ENCODE measurements around the gene FREM1.

FREM1 gene

DNA sequence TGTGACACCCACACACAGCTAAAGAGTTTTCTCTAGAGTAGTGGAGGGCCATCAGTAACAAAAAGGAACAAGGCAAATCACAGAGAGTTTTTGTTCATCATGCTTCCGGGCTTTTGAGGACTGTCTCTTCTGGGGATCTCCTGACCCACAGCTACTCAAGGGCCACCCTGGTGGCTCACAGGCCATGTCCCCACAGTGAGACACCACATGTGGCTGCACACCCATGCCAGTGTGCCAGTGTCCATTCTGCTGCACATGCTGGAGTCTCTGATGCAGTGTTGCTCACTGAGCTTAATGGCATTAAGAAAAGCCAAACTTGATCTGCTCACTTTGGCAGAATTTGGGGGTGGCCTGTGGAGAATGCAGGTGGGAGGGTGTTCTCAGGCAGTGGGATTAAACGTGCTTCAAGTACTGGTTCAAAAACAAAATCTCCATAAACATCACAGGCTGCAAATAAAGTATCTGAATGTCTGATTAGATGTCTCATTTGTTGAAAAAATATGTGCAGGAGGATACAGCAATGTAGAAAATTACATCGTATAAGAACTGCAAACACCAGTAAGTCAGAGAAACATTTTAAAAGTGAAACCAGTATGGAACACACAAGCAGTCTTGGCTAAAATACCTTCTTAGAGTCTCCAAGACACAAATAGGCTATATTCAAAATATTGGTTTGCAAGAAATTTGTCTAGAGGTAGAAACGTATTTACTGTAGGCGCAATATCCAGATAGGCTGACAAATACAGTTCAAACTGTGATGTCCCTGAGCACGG, 11.0 kb downstream of the FREM1 start:
- Histone ChIP-seq H3K9me3 (ENCODE audit: insufficient read depth, low read length) (no peaks in the 10 kb centered on the region), H3F3A (ENCODE audit: insufficient read depth) (no peaks in the 10 kb centered on the region), H3K9me2 (replicated peaks; ENCODE audit: insufficient read depth, low read length) (no peaks in the 10 kb centered on the region), H2AFZ (ENCODE audit: low read depth, low read length, severe bottlenecking) (no peak overlapping the region), H4K20me1 (ENCODE audit: low read depth, low read length) (no peaks in the 10 kb centered on the region), H3K79me2 (ENCODE audit: insufficient read depth, low read length) (no peaks in the 10 kb centered on the region), H3K4me2 (ENCODE audit: low read depth, low read length, poor library complexity, severe bottlenecking) (no peak overlapping the region), H3K9ac (ENCODE audit: low read length) (no peak overlapping the region), H3K27me3 (ENCODE audit: low read length) (no peaks in the 10 kb centered on the region), H3K27ac (ENCODE audit: low read depth, low read length) (no peak overlapping the region), H3K36me3 (ENCODE audit: low read length) (no peaks in the 10 kb centered on the region), H3K4me3 (ENCODE audit: insufficient read depth, low read length, poor library complexity, severe bottlenecking) (no peak overlapping the region)
- TF ChIP-seq, protein P1, sequence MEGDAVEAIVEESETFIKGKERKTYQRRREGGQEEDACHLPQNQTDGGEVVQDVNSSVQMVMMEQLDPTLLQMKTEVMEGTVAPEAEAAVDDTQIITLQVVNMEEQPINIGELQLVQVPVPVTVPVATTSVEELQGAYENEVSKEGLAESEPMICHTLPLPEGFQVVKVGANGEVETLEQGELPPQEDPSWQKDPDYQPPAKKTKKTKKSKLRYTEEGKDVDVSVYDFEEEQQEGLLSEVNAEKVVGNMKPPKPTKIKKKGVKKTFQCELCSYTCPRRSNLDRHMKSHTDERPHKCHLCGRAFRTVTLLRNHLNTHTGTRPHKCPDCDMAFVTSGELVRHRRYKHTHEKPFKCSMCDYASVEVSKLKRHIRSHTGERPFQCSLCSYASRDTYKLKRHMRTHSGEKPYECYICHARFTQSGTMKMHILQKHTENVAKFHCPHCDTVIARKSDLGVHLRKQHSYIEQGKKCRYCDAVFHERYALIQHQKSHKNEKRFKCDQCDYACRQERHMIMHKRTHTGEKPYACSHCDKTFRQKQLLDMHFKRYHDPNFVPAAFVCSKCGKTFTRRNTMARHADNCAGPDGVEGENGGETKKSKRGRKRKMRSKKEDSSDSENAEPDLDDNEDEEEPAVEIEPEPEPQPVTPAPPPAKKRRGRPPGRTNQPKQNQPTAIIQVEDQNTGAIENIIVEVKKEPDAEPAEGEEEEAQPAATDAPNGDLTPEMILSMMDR (IDR thresholded peaks at IDR 0.05; ENCODE audit: insufficient read depth, low read length, poor library complexity, severe bottlenecking), result no peak
- TF ChIP-seq EZH2phosphoT487 (conservative IDR thresholded peaks at IDR 0.05; ENCODE audit: low read length), result no peak

DNA sequence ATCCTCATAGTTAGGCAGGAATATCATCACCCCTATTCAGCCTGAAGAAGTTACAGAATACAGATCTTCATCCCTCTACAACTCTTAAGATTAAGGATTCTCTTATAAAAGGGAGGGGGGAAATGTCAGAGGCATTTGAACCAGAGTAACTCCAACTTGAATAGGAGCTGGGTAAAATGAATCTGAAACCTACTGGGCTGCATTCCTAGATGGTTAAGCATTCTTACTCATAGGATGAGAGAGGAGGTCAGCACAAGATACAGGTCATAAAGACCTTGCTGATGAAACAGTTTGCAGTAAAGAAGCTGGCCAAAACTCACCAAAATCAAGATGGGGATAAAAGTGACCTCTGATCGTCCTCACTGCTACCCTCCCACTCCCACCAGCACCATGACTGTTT, 14.4 kb downstream of the FREM1 start:
- H3K4me2 ChIP-seq (ENCODE audit: low read depth, low read length, poor library complexity, severe bottlenecking), result no peak overlapping the region
- no peak overlapping the region for H3K27ac ChIP-seq (ENCODE audit: low read depth, low read length)
- H3K79me2 ChIP-seq (ENCODE audit: insufficient read depth, low read length), result no peaks in the 10 kb centered on the region
- no peak overlapping the region for H3K9ac ChIP-seq (ENCODE audit: low read length)
- no peak for TF ChIP-seq EZH2phosphoT487 (conservative IDR thresholded peaks at IDR 0.05; ENCODE audit: low read length)
- TF ChIP-seq, protein P1 (IDR thresholded peaks at IDR 0.05; ENCODE audit: insufficient read depth, low read length, poor library complexity, severe bottlenecking), result no peak
- no peaks in the 10 kb centered on the region for H3K27me3 ChIP-seq (ENCODE audit: low read length)
- no peaks in the 10 kb centered on the region for H3F3A ChIP-seq (ENCODE audit: insufficient read depth)
- no peak overlapping the region for H3K4me3 ChIP-seq (ENCODE audit: insufficient read depth, low read length, poor library complexity, severe bottlenecking)
- H3K9me2 ChIP-seq (replicated peaks; ENCODE audit: insufficient read depth, low read length), result no peaks in the 10 kb centered on the region
- no peaks in the 10 kb centered on the region for H4K20me1 ChIP-seq (ENCODE audit: low read depth, low read length)
- H2AFZ ChIP-seq (ENCODE audit: low read depth, low read length, severe bottlenecking), result no peak overlapping the region
- H3K9me3 ChIP-seq (ENCODE audit: insufficient read depth, low read length), result no peaks in the 10 kb centered on the region
- no peaks in the 10 kb centered on the region for H3K36me3 ChIP-seq (ENCODE audit: low read length)

DNA sequence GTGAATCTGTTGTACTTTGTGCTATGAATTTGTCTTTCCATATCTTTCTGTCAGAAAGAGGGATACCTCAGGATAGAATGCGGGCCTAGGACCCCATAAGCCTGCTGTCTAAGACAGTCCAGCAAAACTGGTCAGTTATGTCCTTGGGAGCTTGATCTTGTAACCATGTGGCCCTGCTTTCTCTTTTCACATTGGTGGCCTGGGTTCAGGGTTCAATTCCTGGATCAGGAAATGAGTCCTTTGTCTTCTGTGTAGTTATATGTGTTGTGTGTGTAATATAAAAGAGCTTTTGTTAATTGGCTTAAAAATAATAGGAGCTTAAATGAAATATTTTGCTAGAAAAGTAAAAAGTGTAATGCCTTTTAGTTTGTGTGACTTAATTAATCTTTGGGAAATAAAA, 16.9 kb downstream of the FREM1 start:
- no peaks in the 10 kb centered on the region for H3K9me3 ChIP-seq (ENCODE audit: insufficient read depth, low read length)
- no peak overlapping the region for H3K9ac ChIP-seq (ENCODE audit: low read length)
- no peak overlapping the region for H3K4me3 ChIP-seq (ENCODE audit: insufficient read depth, low read length, poor library complexity, severe bottlenecking)
- no peaks in the 10 kb centered on the region for H3K9me2 ChIP-seq (replicated peaks; ENCODE audit: insufficient read depth, low read length)
- no peak overlapping the region for H2AFZ ChIP-seq (ENCODE audit: low read depth, low read length, severe bottlenecking)
- H3K36me3 ChIP-seq (ENCODE audit: low read length), result no peaks in the 10 kb centered on the region
- no peaks in the 10 kb centered on the region for H3K79me2 ChIP-seq (ENCODE audit: insufficient read depth, low read length)
- no peak overlapping the region for H3K4me2 ChIP-seq (ENCODE audit: low read depth, low read length, poor library complexity, severe bottlenecking)
- H3K27ac ChIP-seq (ENCODE audit: low read depth, low read length), result no peak overlapping the region
- H4K20me1 ChIP-seq (ENCODE audit: low read depth, low read length), result no peaks in the 10 kb centered on the region
- no peaks in the 10 kb centered on the region for H3K27me3 ChIP-seq (ENCODE audit: low read length)
- no peaks in the 10 kb centered on the region for H3F3A ChIP-seq (ENCODE audit: insufficient read depth)
- no peak for TF ChIP-seq EZH2phosphoT487 (conservative IDR thresholded peaks at IDR 0.05; ENCODE audit: low read length)
- TF ChIP-seq, protein P1 (IDR thresholded peaks at IDR 0.05; ENCODE audit: insufficient read depth, low read length, poor library complexity, severe bottlenecking), result no peak

Measured in SU-DHL-6 (cell line).